ENCODE results near the gene PIK3C2G. TPM values are rescaled to one million over a fixed set of nuclear protein-coding genes. Genes with fewer than 3 reads are reported as not detected.

Gene PIK3C2G
- total RNA-seq, 1 donor from 2014 or later, result not detected

GRCh38 chr12:18320976-18321375, 59.7 kb downstream of the PIK3C2G start:
- intact Hi-C loops (cut with micrococcal nuclease), result no loop called here
- no peak for ATAC-seq

GRCh38 chr12:18323159-18323558, 61.8 kb downstream of the PIK3C2G start:
- no peak for DNase-seq
- intact Hi-C loops (cut with micrococcal nuclease), result no loop called here
- ATAC-seq, result no peak

More at GRCh38 chr12:18320976-18321375, 59.7 kb downstream of the PIK3C2G start:
- DNase-seq, result no peak

GRCh38 chr12:18327036-18327435, 65.7 kb downstream of the PIK3C2G start:
- DNase-seq (no peak), ATAC-seq (no peak)
- intact Hi-C loops (cut with micrococcal nuclease), result no loop called here

GRCh38 chr12:18332173-18332572, 70.9 kb downstream of the PIK3C2G start:
- DNase-seq, result no peak
- ATAC-seq, result peak; percentile 95
- intact Hi-C loops (cut with micrococcal nuclease), result no loop called here

GRCh38 chr12:18339633-18340032, 78.3 kb downstream of the PIK3C2G start:
- ATAC-seq, result no peak

GRCh38 chr12:18340186-18340585, 78.9 kb downstream of the PIK3C2G start:
- intact Hi-C loops (cut with micrococcal nuclease), result no loop called here
- DNase-seq (no peak), ATAC-seq (no peak)

More at GRCh38 chr12:18339633-18340032, 78.3 kb downstream of the PIK3C2G start:
- DNase-seq, result no peak
- intact Hi-C loops (cut with micrococcal nuclease), result no loop called here

- ATAC-seq, result no peak
- intact Hi-C loops (cut with micrococcal nuclease), result no loop called here
- DNase-seq, result no peak
Measured at GRCh38 chr12:18340786-18341185, 79.5 kb downstream of the PIK3C2G start.

GRCh38 chr12:18343708-18344107, 82.4 kb downstream of the PIK3C2G start:
- DNase-seq (no peak), ATAC-seq (no peak)
- intact Hi-C loops (cut with micrococcal nuclease), result no loop called here

GRCh38 chr12:18345021-18345735, 83.9 kb downstream of the PIK3C2G start:
- intact Hi-C loops (cut with micrococcal nuclease), result no loop called here
- ATAC-seq (no peak), DNase-seq (no peak)

- no peak for DNase-seq
- intact Hi-C loops (cut with micrococcal nuclease), result no loop called here
- ATAC-seq, result no peak
Measured at GRCh38 chr12:18352312-18352711, 91.0 kb downstream of the PIK3C2G start.

- ATAC-seq (no peak), DNase-seq (no peak)
- intact Hi-C loops (cut with micrococcal nuclease), result no loop called here
Measured at GRCh38 chr12:18355429-18355828, 94.1 kb downstream of the PIK3C2G start.

GRCh38 chr12:18358077-18358476, 96.8 kb downstream of the PIK3C2G start:
- no peak for ATAC-seq
- intact Hi-C loops (cut with micrococcal nuclease), result no loop called here
- DNase-seq, result no peak

- ATAC-seq (no peak), DNase-seq (no peak)
- intact Hi-C loops (cut with micrococcal nuclease), result no loop called here
Measured at GRCh38 chr12:18358930-18359329, 97.6 kb downstream of the PIK3C2G start.

- ATAC-seq, result no peak
- intact Hi-C loops (cut with micrococcal nuclease), result no loop called here
- DNase-seq, result no peak
Measured at GRCh38 chr12:18361433-18361832, 100.1 kb downstream of the PIK3C2G start.

- DNase-seq (no peak), ATAC-seq (no peak)
- intact Hi-C loops (cut with micrococcal nuclease), result no loop called here
Measured at GRCh38 chr12:18363321-18363720, 102.0 kb downstream of the PIK3C2G start.

GRCh38 chr12:18368594-18368993, 107.3 kb downstream of the PIK3C2G start:
- DNase-seq, result no peak
- intact Hi-C loops (cut with micrococcal nuclease), result no loop called here
- no peak for ATAC-seq

GRCh38 chr12:18373181-18373580, 111.9 kb downstream of the PIK3C2G start:
- DNase-seq, result no peak

GRCh38 chr12:18375131-18375530, 113.8 kb downstream of the PIK3C2G start:
- DNase-seq (no peak), ATAC-seq (no peak)
- intact Hi-C loops (cut with micrococcal nuclease), result no loop called here

More at GRCh38 chr12:18373181-18373580, 111.9 kb downstream of the PIK3C2G start:
- intact Hi-C loops (cut with micrococcal nuclease), result no loop called here
- ATAC-seq, result no peak

- intact Hi-C loops (cut with micrococcal nuclease), result no loop called here
- DNase-seq, result no peak
- no peak for ATAC-seq
Measured at GRCh38 chr12:18375583-18375982, 114.3 kb downstream of the PIK3C2G start.

GRCh38 chr12:18382236-18382885, 121.0 kb downstream of the PIK3C2G start:
- DNase-seq (no peak), ATAC-seq (no peak)
- intact Hi-C loops (cut with micrococcal nuclease), result no loop called here

GRCh38 chr12:18383203-18383602, 121.9 kb downstream of the PIK3C2G start:
- DNase-seq (no peak), ATAC-seq (peak; percentile 58)
- intact Hi-C loops (cut with micrococcal nuclease), result no loop called here
